ENCODE measurements around the gene RPH3AL. TPM values are rescaled to one million over a fixed set of nuclear protein-coding genes. Genes with fewer than 3 reads are reported as not detected.

Gene RPH3AL
- total and polyA plus RNA-seq, 10 donors = 4.8 to 182 (median 49.1) TPM

- TF ChIP-seq POLR2A (IDR thresholded peaks at IDR 0.05) (no peak), CTCF (IDR thresholded peaks at IDR 0.05 in 8 of 11, conservative IDR thresholded peaks at IDR 0.05 in 3 of 11) (no peak), POLR2AphosphoS5 (IDR thresholded peaks at IDR 0.05) (no peak)
- Histone ChIP-seq H3K4me3 (no peak overlapping the region), H3K36me3 (peaks cover 0 to 9% (median 0%) of the 10 kb centered on the region in 6 donors), H3K27me3 (replicated peaks in 1 of 7) (no peaks in the 10 kb centered on the region), H3K27ac (no peak overlapping the region), H3K9me3 (no peaks in the 10 kb centered on the region), H3K4me1 (peaks cover 0 to 18% (median 12%) of the 10 kb centered on the region in 6 donors)
- WGBS, 5 donors = 85 to 94% (median 90%) methylated on average over 12 of the region's 12 CpGs
- peak; percentile 49 for DNase-seq
- intact Hi-C loops (cut with DNase I; ENCODE audit: low total_unique reads) = no loop called here
These were observed 101.1 kb downstream of the RPH3AL start for GRCh38 chr17:251531-251930.

- DNase-seq = peak; percentile 35
- TF ChIP-seq CTCF (IDR thresholded peaks at IDR 0.05 in 8 of 11, conservative IDR thresholded peaks at IDR 0.05 in 3 of 11) = no peak
- TF ChIP-seq POLR2AphosphoS5 (IDR thresholded peaks at IDR 0.05) = no peak
- no peak for TF ChIP-seq POLR2A (IDR thresholded peaks at IDR 0.05)
- no peak overlapping the region for H3K27ac ChIP-seq
- peaks cover 0 to 18% (median 12%) of the 10 kb centered on the region in 6 donors for H3K4me1 ChIP-seq
- 88 to 95% (median 93%) methylated on average over 26 to 27 of the region's 27 CpGs for WGBS, 5 donors
- peaks cover 0 to 18% (median 3%) of the 10 kb centered on the region in 6 donors for H3K36me3 ChIP-seq
- intact Hi-C loops (cut with DNase I; ENCODE audit: low total_unique reads) = no loop called here
- H3K27me3 ChIP-seq (replicated peaks in 1 of 7) = no peaks in the 10 kb centered on the region
- no peaks in the 10 kb centered on the region for H3K9me3 ChIP-seq
- H3K4me3 ChIP-seq = no peak overlapping the region
These were observed 101.9 kb downstream of the RPH3AL start for GRCh38 chr17:250487-251300.

GRCh38 chr17:249236-249993 is 103.2 kb downstream of the RPH3AL start:
- Histone ChIP-seq H3K4me3 (no peak overlapping the region), H3K36me3 (peaks cover 0 to 22% (median 7%) of the 10 kb centered on the region in 6 donors), H3K4me1 (peaks cover 0 to 18% (median 12%) of the 10 kb centered on the region in 6 donors), H3K27ac (no peak overlapping the region), H3K27me3 (replicated peaks in 1 of 7) (no peaks in the 10 kb centered on the region), H3K9me3 (no peaks in the 10 kb centered on the region)
- intact Hi-C loops (cut with DNase I; ENCODE audit: low total_unique reads) = no loop called here
- peak; percentile 22 for DNase-seq
- TF ChIP-seq POLR2AphosphoS5 (IDR thresholded peaks at IDR 0.05) = no peak
- no peak for TF ChIP-seq POLR2A (IDR thresholded peaks at IDR 0.05)
- TF ChIP-seq CTCF (IDR thresholded peaks at IDR 0.05 in 8 of 11, conservative IDR thresholded peaks at IDR 0.05 in 3 of 11) = no peak
- 83 to 93% (median 89%) methylated on average over 24 of the region's 24 CpGs for WGBS, 5 donors
